H1 (cell line): ENCODE measurements around the gene TMX2. TPM values are rescaled to one million over a fixed set of nuclear protein-coding genes. Genes with fewer than 3 reads are reported as not detected.

Experiments
- CTCF ChIA-PET: fragments of 300-600 bp; sonication (Branson Sonifier 250); formaldehyde crosslinking; loops from one replicate; lab custom pipeline; 2021; ENCODE audit not compliant: partially characterized antibody; lab: Charles Lee
- POLR2A ChIA-PET: fragments of 300-600 bp; sonication (Branson Sonifier 250); formaldehyde crosslinking; loops from one replicate; lab custom pipeline; 2021; ENCODE audit warnings: inconsistent platforms; ENCODE audit not compliant: partially characterized antibody; lab: Charles Lee
- DNase-seq, 2 experiments: peaks; one replicate each; pipeline versions ENCODE4 v3.0.0 to v3.0.0-alpha.2; 2010 to 2022; ENCODE audit warnings: low spot score in 2 of 2, low read depth in 1 of 2, mixed read lengths in 1 of 2
- FAIRE-seq: peaks from 2 replicates; lab custom pipeline; 2011; peaks lifted over from hg19 to GRCh38; lab: Jason Lieb, UNC
- H2AFZ ChIP-seq: 2 replicates; pipeline ENCODE4 v1.8.1; 2012; ENCODE audit warnings: low read length, inconsistent platforms
- H2AK5ac ChIP-seq: 2 replicates; pipeline ENCODE4 v1.6.1; 2013; ENCODE audit warnings: low read depth, low read length
- H2BK120ac ChIP-seq: replicated peaks from 2 replicates; pipeline ENCODE3; 2013; ENCODE audit warnings: low read depth, low read length, inconsistent platforms
- H2BK12ac ChIP-seq: 2 replicates; pipeline ENCODE4 v1.6.1; 2013; ENCODE audit warnings: low read depth, low read length
- H2BK15ac ChIP-seq: 2 replicates; pipeline ENCODE4 v1.6.1; 2013; ENCODE audit warnings: low read length
- H2BK20ac ChIP-seq: 2 replicates; pipeline ENCODE4 v1.6.1; 2013; ENCODE audit warnings: low read length
- H2BK5ac ChIP-seq: 2 replicates; pipeline ENCODE4 v1.6.1; 2013; ENCODE audit warnings: low read depth, low read length
- H3K14ac ChIP-seq: 2 replicates; pipeline ENCODE4 v1.6.1; 2013; ENCODE audit warnings: inconsistent platforms; ENCODE audit not compliant: insufficient read length
- H3K18ac ChIP-seq: 2 replicates; pipeline ENCODE4 v1.6.1; 2013; ENCODE audit warnings: low read length; ENCODE audit errors: extremely low read depth
- H3K23ac ChIP-seq: 2 replicates; pipeline ENCODE4 v1.6.1; 2013; ENCODE audit warnings: inconsistent platforms; ENCODE audit not compliant: insufficient read length
- H3K23me2 ChIP-seq: 2 replicates; pipeline ENCODE4 v1.6.1; 2013; ENCODE audit warnings: low read depth, low read length
- H3K27ac ChIP-seq: 2 replicates; pipeline ENCODE4 v1.6.1; 2011; ENCODE audit warnings: low read depth, low read length, inconsistent platforms
- H3K27me3 ChIP-seq, 4 experiments: replicated peaks in 1 of 4; 1 replicate in 1 of 4; 2 replicates in 3 of 4; pipeline versions ENCODE4 v1.6.1 to v1.8.1; 2011 to 2013; ENCODE audit warnings: low read length in 3 of 4, mild to moderate bottlenecking in 3 of 4, inconsistent platforms in 2 of 4, mixed read lengths in 2 of 4, moderate library complexity in 1 of 4; ENCODE audit not compliant: control insufficient read depth in 3 of 4, insufficient read depth in 3 of 4; ENCODE audit errors: extremely low read depth in 1 of 4
- H3K36me3 ChIP-seq, 4 experiments: 2 replicates each; pipeline versions ENCODE4 v1.6.1 to v1.8.1; 2011 to 2013; ENCODE audit warnings: mild to moderate bottlenecking in 4 of 4, low read length in 3 of 4, moderate library complexity in 2 of 4, control low read depth in 1 of 4, inconsistent platforms in 1 of 4; ENCODE audit not compliant: insufficient read depth in 4 of 4, control insufficient read depth in 2 of 4
- H3K4ac ChIP-seq: replicated peaks from 2 replicates; pipeline ENCODE3; 2013; ENCODE audit warnings: low read length, low read depth, mixed read lengths, inconsistent platforms; ENCODE audit not compliant: insufficient read length
- H3K4me1 ChIP-seq, 4 experiments: replicated peaks in 1 of 4; 1 replicate in 1 of 4; 2 replicates in 3 of 4; pipeline versions ENCODE4 v1.6.1 to v1.8.1; 2011 to 2013; ENCODE audit warnings: low read length in 3 of 4, inconsistent platforms in 2 of 4, mixed read lengths in 1 of 4; ENCODE audit not compliant: insufficient read depth in 4 of 4, control insufficient read depth in 3 of 4
- H3K4me2 ChIP-seq, 2 experiments: 2 replicates each; pipeline versions ENCODE4 v1.6.1 to v1.8.1; 2011 to 2013; ENCODE audit warnings: low read depth in 2 of 2, low read length in 2 of 2, control low read depth in 1 of 2, inconsistent platforms in 1 of 2, mild to moderate bottlenecking in 1 of 2; ENCODE audit not compliant: insufficient read depth in 1 of 2
- H3K4me3 ChIP-seq, 4 experiments: fragments of 200-600, 300-600 bp in 1 of 4; sonication (generic), shearing (Covaris generic), sonication (Bioruptor Twin) in 1 of 4; 2 replicates each; pipeline versions ENCODE4 v1.5.1 to v1.8.1; 2011 to 2016; ENCODE audit warnings: low read length in 4 of 4, low read depth in 3 of 4, control low read depth in 2 of 4, inconsistent platforms in 2 of 4, mild to moderate bottlenecking in 2 of 4, mixed read lengths in 1 of 4, moderate library complexity in 1 of 4; ENCODE audit not compliant: insufficient read depth in 2 of 4; ENCODE audit errors: extremely low read depth in 1 of 4
- H3K56ac ChIP-seq: replicated peaks from 2 replicates; pipeline ENCODE3; 2013; ENCODE audit warnings: low read depth, mild to moderate bottlenecking, mixed read lengths, low read length, inconsistent platforms; ENCODE audit not compliant: insufficient read length
- H3K79me1 ChIP-seq: 2 replicates; pipeline ENCODE4 v1.6.1; 2013; ENCODE audit warnings: low read depth, low read length, control low read depth
- H3K79me2 ChIP-seq, 2 experiments: 2 replicates each; pipeline versions ENCODE4 v1.6.1 to v1.8.1; 2012 to 2013; ENCODE audit warnings: low read length in 2 of 2, mild to moderate bottlenecking in 2 of 2, inconsistent platforms in 1 of 2; ENCODE audit not compliant: insufficient read depth in 2 of 2, control insufficient read depth in 1 of 2
- H3K9ac ChIP-seq, 4 experiments: replicated peaks in 1 of 4; 1 replicate in 1 of 4; 2 replicates in 3 of 4; pipeline versions ENCODE4 v1.6.1 to v1.8.1; 2011 to 2013; ENCODE audit warnings: low read depth in 3 of 4, low read length in 3 of 4, control low read depth in 2 of 4, mild to moderate bottlenecking in 2 of 4, moderate library complexity in 2 of 4, inconsistent platforms in 1 of 4; ENCODE audit errors: extremely low read depth in 1 of 4
- H3K9me3 ChIP-seq, 2 experiments: 2 replicates each; pipeline versions ENCODE4 v1.6.1 to v1.8.1; 2012 to 2013; ENCODE audit warnings: mild to moderate bottlenecking in 2 of 2, moderate library complexity in 2 of 2, control low read depth in 1 of 2, inconsistent platforms in 1 of 2, low read depth in 1 of 2, low read length in 1 of 2, mixed read lengths in 1 of 2; ENCODE audit not compliant: insufficient read depth in 2 of 2
- H4K20me1 ChIP-seq, 2 experiments: replicated peaks in 1 of 2; 2 replicates each; pipeline versions ENCODE3 to v1.8.1; 2011 to 2013; ENCODE audit warnings: inconsistent platforms in 2 of 2, low read length in 2 of 2, mild to moderate bottlenecking in 1 of 2; ENCODE audit not compliant: insufficient read depth in 2 of 2, control insufficient read depth in 1 of 2
- H4K5ac ChIP-seq: 2 replicates; pipeline ENCODE4 v1.6.1; 2013; ENCODE audit warnings: low read length, low read depth, mixed read lengths, inconsistent platforms; ENCODE audit not compliant: insufficient read length
- H4K8ac ChIP-seq: 2 replicates; pipeline ENCODE4 v1.8.0; 2013; ENCODE audit warnings: mild to moderate bottlenecking, moderate library complexity, low read length, inconsistent platforms; ENCODE audit not compliant: insufficient read depth; ENCODE audit errors: extremely low read depth
- H4K91ac ChIP-seq: replicated peaks from 2 replicates; pipeline ENCODE3; 2013; ENCODE audit warnings: low read length, mixed read lengths, inconsistent platforms; ENCODE audit not compliant: insufficient read length
- ATF2 ChIP-seq: IDR thresholded peaks from 2 replicates; pipeline ENCODE4 v1.6.1; 2012; ENCODE audit warnings: low read length, inconsistent platforms
- WGBS, 2 experiments: shearing (Covaris generic) in 1 of 2; methylation state at CpG; one replicate each; pipeline versions ENCODE4 v1.1.6 to v1.1.7; 2013 to 2015; ENCODE audit warnings: low lambda C conversion rate in 2 of 2, mixed read lengths in 2 of 2, inconsistent platforms in 1 of 2, low coverage in 1 of 2, missing lambda C conversion rate in 1 of 2; ENCODE audit not compliant: insufficient replicate concordance in 2 of 2, insufficient coverage in 1 of 2, insufficient read length in 1 of 2; ENCODE audit errors: extremely low coverage in 1 of 2, missing lambda C conversion rate in 1 of 2; 5-methylcytosine and 5-hydroxymethylcytosine counted together
- polyA plus RNA-seq, 7 experiments: library from polyadenylated mRNA; depleted of rRNA in 3 of 7; stranded (reverse) in 5 of 7; unstranded in 2 of 7; fragments of >200 nt in 5 of 7; fragments of 200-250 nt in 2 of 7; gene quantifications; 1 replicate in 5 of 7; 2 replicates in 1 of 7; 4 replicates in 1 of 7; pipeline versions ENCODE4 v1.2.1 to v1.2.3, GENCODE V29; 2011 to 2013; ENCODE audit warnings: missing spikeins in 2 of 7, mixed read lengths in 2 of 7
- total RNA-seq: library from RNA; stranded (reverse); fragmentation: NEBNext Ultra II Directional; extraction: Animal tissue kit (Norgen Biotek cat#: 25700); gene quantifications from 2 replicates; pipeline ENCODE4 v1.2.1, GENCODE V29; 2021

Gene TMX2
- total and polyA plus RNA-seq, 2 of the 8 experiments (the other 6 are each of a cell fraction or from before 2014, with no cell fraction given): 70.4 to 100.0 TPM

GRCh38 chr11:57773026-57773598 lies 60.7 kb downstream of the TMX2 start:
- Histone ChIP-seq H3K27me3 (no peaks in the 10 kb centered on the region), H3K9ac (no peak overlapping the region), H2AFZ (no peak overlapping the region), H3K79me1 (peaks cover 8% of the 10 kb centered on the region), H3K9me3 (no peaks in the 10 kb centered on the region), H3K36me3 (no peaks in the 10 kb centered on the region), H3K79me2 (peaks cover 43 to 95% of the 10 kb centered on the region in 2 experiments), H2BK12ac (no peak overlapping the region), H4K91ac (no peak overlapping the region), H4K8ac (no peak overlapping the region), H3K27ac (no peak overlapping the region), H4K5ac (no peak overlapping the region), H4K20me1 (peaks cover 5 to 25% of the 10 kb centered on the region in 2 experiments), H3K23me2 (no peaks in the 10 kb centered on the region; the same call in 1 of the 2 replicates), H3K4me2 (no peak overlapping the region), H3K4ac (no peak overlapping the region), H2BK15ac (no peak overlapping the region), H3K56ac (no peak overlapping the region), H3K4me3 (no peak overlapping the region), H3K23ac (no peak overlapping the region), H3K4me1 (peaks cover 15 to 28% (median 26%) of the 10 kb centered on the region in 4 experiments), H2BK20ac (no peak overlapping the region), H3K14ac (no peak overlapping the region), H2BK5ac (no peak overlapping the region), H2AK5ac (no peak overlapping the region), H3K18ac (no peak overlapping the region), H2BK120ac (no peak overlapping the region)
- WGBS, 2 experiments: 92% methylated on average over 5 of the region's 5 CpGs; no CpG with 5 or more reads in 1 of the 2 experiments
- DNase-seq (no peak), FAIRE-seq (no peak)
- ChIA-PET CTCF (interaction anchor here (0.6 to 2.2 kb wide), 4 partner anchors 10 to 28 kb away, joined by 3 to 6 read pairs (median 4); partner anchors contain the start of gene BTBD18), POLR2A (interaction anchor here (1.0 to 14.4 kb wide), 4 partner anchors 8 to 61 kb away, joined by 3 to 329 read pairs (median 12); partner anchors contain the start of genes CTNND1, MED19 and TMX2)
- TF ChIP-seq ATF2: no peak
